OCI-LY3 (cell line): Measurements from ENCODE around the gene FOSL1.

Source experiments
- H2AFZ ChIP-seq: fragments of 200-600, 300-600 bp; shearing (Covaris generic); 2 replicates; pipeline ENCODE4 v1.6.0; 2014; ENCODE audit warnings: antibody characterized with exemption, low read depth, low read length
- H3K27ac ChIP-seq: fragments of 200-600, 300-600 bp; sonication (generic); 2 replicates; pipeline ENCODE4 v1.5.1; 2014; ENCODE audit warnings: mild to moderate bottlenecking, low read length, moderate library complexity, mixed read lengths
- H3K27me3 ChIP-seq: fragments of 200-600, 300-600 bp; sonication (generic); 2 replicates; pipeline ENCODE4 v1.6.1; 2014; ENCODE audit warnings: low read depth, low read length, mixed read lengths
- H3K36me3 ChIP-seq: fragments of 200-600, 300-600 bp; sonication (generic); replicated peaks from 2 replicates; pipeline ENCODE3; 2014; ENCODE audit warnings: low read depth, low read length, mixed read lengths
- H3K4me1 ChIP-seq: fragments of 300-600, 200-600 bp; sonication (generic); 2 replicates; pipeline ENCODE4 v1.6.1; 2014; ENCODE audit warnings: low read length, mixed read lengths
- H3K4me2 ChIP-seq: fragments of 200-600, 300-600 bp; sonication (generic); 2 replicates; pipeline ENCODE4 v1.6.1; 2014; ENCODE audit warnings: low read length, mixed read lengths
- H3K4me3 ChIP-seq: fragments of 300-600, 200-600 bp; sonication (generic); 2 replicates; pipeline ENCODE4 v1.5.1; 2014; ENCODE audit warnings: antibody characterized with exemption, mild to moderate bottlenecking, low read length, moderate library complexity
- H3K79me2 ChIP-seq: fragments of 300-600, 200-600 bp; shearing (Covaris generic); 2 replicates; pipeline ENCODE4 v1.6.1; 2014; ENCODE audit warnings: mild to moderate bottlenecking, low read length, mixed read lengths
- H3K9ac ChIP-seq: fragments of 300-600, 200-600 bp; shearing (Covaris generic); 2 replicates; pipeline ENCODE4 v1.6.0; 2014; ENCODE audit warnings: mild to moderate bottlenecking, low read length, moderate library complexity
- H3K9me3 ChIP-seq: fragments of 200-600, 300-600 bp; shearing (Covaris generic); 2 replicates; pipeline ENCODE4 v1.6.1; 2014; ENCODE audit warnings: low read length, mixed read lengths; ENCODE audit not compliant: insufficient read depth
- H4K20me1 ChIP-seq: fragments of 200-600, 300-600 bp; sonication (generic); 2 replicates; pipeline ENCODE4 v1.6.1; 2016; ENCODE audit warnings: low read length, mixed read lengths; ENCODE audit not compliant: insufficient read depth
- EZH2phosphoT487 ChIP-seq: fragments of 200-600 bp; shearing (Covaris generic); IDR thresholded peaks from 2 replicates; pipeline ENCODE4 v1.6.1; 2018; ENCODE audit warnings: antibody characterized with exemption, mixed run types, low read depth
- TF ChIP-seq, protein P1 (sequence below): fragments of 200-600, 300-600 bp; sonication (generic); IDR thresholded peaks from 2 replicates; pipeline ENCODE4 v1.5.1; 2014; ENCODE audit warnings: antibody characterized with exemption, low read length, low read depth

FOSL1 gene

DNA sequence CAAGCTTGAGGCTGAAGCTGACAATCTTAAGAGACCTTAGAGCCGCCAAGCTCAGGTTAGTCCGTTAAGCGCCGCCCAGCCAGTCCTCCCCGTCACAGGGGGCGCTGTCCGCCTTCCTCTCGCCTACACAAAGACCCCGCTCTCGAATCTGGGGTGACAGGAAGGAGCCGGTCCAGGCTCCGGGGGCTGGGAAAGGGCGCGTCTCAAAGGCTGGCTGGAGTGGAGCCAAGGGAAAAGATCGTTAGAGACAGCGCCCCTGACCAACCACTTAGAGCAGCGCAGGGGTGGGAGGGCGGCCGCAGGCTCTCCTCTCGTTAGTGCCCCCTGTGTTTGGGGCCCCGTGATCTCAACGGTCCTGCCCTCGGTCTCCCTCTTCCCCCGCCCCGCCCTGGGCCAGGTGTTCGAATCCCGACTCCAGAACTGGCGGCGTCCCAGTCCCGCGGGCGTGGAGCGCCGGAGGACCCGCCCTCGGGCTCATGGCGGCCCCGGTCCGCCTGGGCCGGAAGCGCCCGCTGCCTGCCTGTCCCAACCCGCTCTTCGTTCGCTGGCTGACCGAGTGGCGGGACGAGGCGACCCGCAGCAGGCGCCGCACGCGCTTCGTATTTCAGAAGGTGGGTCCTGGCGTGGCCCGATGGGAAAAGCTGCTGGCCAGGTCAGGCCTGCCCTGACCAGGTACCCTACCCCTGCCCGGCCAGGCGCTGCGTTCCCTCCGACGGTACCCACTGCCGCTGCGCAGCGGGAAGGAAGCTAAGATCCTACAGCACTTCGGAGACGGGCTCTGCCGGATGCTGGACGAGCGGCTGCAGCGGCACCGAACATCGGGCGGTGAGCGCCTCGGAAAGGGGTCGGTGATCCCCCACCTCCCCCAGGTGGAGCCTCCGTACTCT lies 39.7 kb downstream of the FOSL1 start, which contains the start of gene MUS81:
Gene MUS81, plus strand, starts transcription at position 156 of the 887 bp plus-strand sequence. Its CDS starts 321 bp downstream, at position 477.
- Histone ChIP-seq H3K27ac (peak within 1 kb of the TSS; percentile 92), H2AFZ (peak within 1 kb of the TSS; percentile 52; the same call in 1 of the 2 replicates), H3K27me3 (no peaks in the 10 kb centered on the region), H3K4me3 (peak within 1 kb of the TSS; percentile 85), H3K9me3 (no peaks in the 10 kb centered on the region), H3K79me2 (peaks cover 46% of the 10 kb centered on the region), H4K20me1 (peaks cover 19% of the 10 kb centered on the region), H3K36me3 (peaks cover 58% of the 10 kb centered on the region), H3K4me2 (peak within 1 kb of the TSS; percentile 94), H3K9ac (peak within 1 kb of the TSS; percentile 97), H3K4me1 (peaks cover 20% of the 10 kb centered on the region)
- TF ChIP-seq, protein P1, sequence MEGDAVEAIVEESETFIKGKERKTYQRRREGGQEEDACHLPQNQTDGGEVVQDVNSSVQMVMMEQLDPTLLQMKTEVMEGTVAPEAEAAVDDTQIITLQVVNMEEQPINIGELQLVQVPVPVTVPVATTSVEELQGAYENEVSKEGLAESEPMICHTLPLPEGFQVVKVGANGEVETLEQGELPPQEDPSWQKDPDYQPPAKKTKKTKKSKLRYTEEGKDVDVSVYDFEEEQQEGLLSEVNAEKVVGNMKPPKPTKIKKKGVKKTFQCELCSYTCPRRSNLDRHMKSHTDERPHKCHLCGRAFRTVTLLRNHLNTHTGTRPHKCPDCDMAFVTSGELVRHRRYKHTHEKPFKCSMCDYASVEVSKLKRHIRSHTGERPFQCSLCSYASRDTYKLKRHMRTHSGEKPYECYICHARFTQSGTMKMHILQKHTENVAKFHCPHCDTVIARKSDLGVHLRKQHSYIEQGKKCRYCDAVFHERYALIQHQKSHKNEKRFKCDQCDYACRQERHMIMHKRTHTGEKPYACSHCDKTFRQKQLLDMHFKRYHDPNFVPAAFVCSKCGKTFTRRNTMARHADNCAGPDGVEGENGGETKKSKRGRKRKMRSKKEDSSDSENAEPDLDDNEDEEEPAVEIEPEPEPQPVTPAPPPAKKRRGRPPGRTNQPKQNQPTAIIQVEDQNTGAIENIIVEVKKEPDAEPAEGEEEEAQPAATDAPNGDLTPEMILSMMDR: peak; percentile 93
- TF ChIP-seq EZH2phosphoT487: no peak

GRCh38 chr11:65859812-65860277 lies 40.3 kb downstream of the FOSL1 start:
- Histone ChIP-seq H3K9ac (peak overlapping the region; percentile 97), H3K9me3 (no peaks in the 10 kb centered on the region), H3K27me3 (no peaks in the 10 kb centered on the region), H2AFZ (no peak overlapping the region), H3K79me2 (peaks cover 53% of the 10 kb centered on the region), H4K20me1 (peaks cover 26% of the 10 kb centered on the region), H3K4me1 (peaks cover 20% of the 10 kb centered on the region), H3K36me3 (peaks cover 57% of the 10 kb centered on the region), H3K4me3 (peak overlapping the region; percentile 85), H3K4me2 (peak overlapping the region; percentile 92), H3K27ac (peak overlapping the region; percentile 92)
- TF ChIP-seq EZH2phosphoT487: no peak
- TF ChIP-seq, protein P1: no peak

- H3K9me3 ChIP-seq: no peaks in the 10 kb centered on the region
- H2AFZ ChIP-seq: peak overlapping the region; percentile 52
- H4K20me1 ChIP-seq: peaks cover 32% of the 10 kb centered on the region
- H3K4me1 ChIP-seq: peaks cover 20% of the 10 kb centered on the region
- peak overlapping the region; percentile 97 for H3K9ac ChIP-seq
- H3K79me2 ChIP-seq: peaks cover 58% of the 10 kb centered on the region
- no peaks in the 10 kb centered on the region for H3K27me3 ChIP-seq
- H3K27ac ChIP-seq: peak overlapping the region; percentile 92
- peak overlapping the region; percentile 94 for H3K4me2 ChIP-seq
- H3K36me3 ChIP-seq: peaks cover 57% of the 10 kb centered on the region
- H3K4me3 ChIP-seq: peak overlapping the region; percentile 85
- TF ChIP-seq EZH2phosphoT487: no peak
- TF ChIP-seq, protein P1: peak; percentile 21; the same call in 1 of the 2 replicates
These were observed 40.9 kb downstream of the FOSL1 start for GRCh38 chr11:65859095-65859811.

DNA sequence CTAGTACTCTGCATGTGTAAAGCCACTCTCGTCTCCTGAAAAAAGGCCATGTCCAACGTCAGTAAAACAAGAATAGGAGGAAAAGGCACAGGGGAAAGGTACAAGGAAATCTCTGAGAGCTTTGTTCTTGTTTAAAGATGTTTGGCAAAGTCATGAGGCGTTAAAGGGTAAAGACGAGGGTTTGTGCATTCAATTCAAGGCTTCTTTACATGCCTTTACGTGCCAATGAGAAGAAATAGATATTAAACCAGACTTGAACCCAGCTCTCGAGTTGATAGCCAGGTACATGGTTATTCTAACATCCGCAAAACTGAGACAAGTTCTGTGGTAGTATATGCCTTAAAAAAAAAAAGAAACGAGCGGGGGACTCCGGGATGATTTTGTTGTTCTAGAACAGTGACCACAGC lies 41.5 kb downstream of the FOSL1 start:
- Histone ChIP-seq H3K9ac (peak overlapping the region; percentile 94), H3K79me2 (peaks cover 64% of the 10 kb centered on the region), H4K20me1 (peaks cover 38% of the 10 kb centered on the region), H3K27me3 (no peaks in the 10 kb centered on the region), H3K4me1 (peaks cover 20% of the 10 kb centered on the region), H3K27ac (peak overlapping the region; percentile 92), H3K4me3 (peak overlapping the region; percentile 85), H2AFZ (peak overlapping the region; percentile 52), H3K4me2 (peak overlapping the region; percentile 94), H3K36me3 (peaks cover 57% of the 10 kb centered on the region), H3K9me3 (no peaks in the 10 kb centered on the region)
- no peak for TF ChIP-seq EZH2phosphoT487
- TF ChIP-seq, protein P1: no peak
